Activated B cell treated with CpG ODN at 0.5 μM for 24 hours (primary cell): ENCODE results near the gene C3orf85. TPM values are rescaled to one million over a fixed set of nuclear protein-coding genes. Genes with fewer than 3 reads are reported as not detected.

Experiments used
- ATAC-seq: fragments of 200-7000 bp; cut with Tn5 transposase; one replicate; pipeline ENCODE4 v1.10.0; 2021; ENCODE audit warnings: low read depth, mild to moderate bottlenecking, moderate library complexity
- CTCF ChIA-PET: fragments of 350-600 bp; sonication (Branson Sonifier 250); formaldehyde crosslinking; loops from one replicate; lab custom pipeline; 2021; ENCODE audit warnings: antibody characterized with exemption; lab: Charles Lee
- POLR2A ChIA-PET: fragments of 350-600 bp; sonication (Branson Sonifier 250); formaldehyde crosslinking; loops from one replicate; lab custom pipeline; 2021; ENCODE audit warnings: antibody characterized with exemption; lab: Charles Lee
- DNase-seq: peaks from one replicate; pipeline ENCODE4 v3.0.0; 2022
- H3K27ac Mint-ChIP-seq: one replicate; pipeline ENCODE4 v1.8.0; 2020; ENCODE audit warnings: mixed read lengths
- H3K27me3 Mint-ChIP-seq: one replicate; pipeline ENCODE4 v1.8.0; 2021; ENCODE audit warnings: mixed read lengths
- H3K36me3 Mint-ChIP-seq: one replicate; pipeline ENCODE4 v1.8.0; 2021; ENCODE audit warnings: low read depth, mixed read lengths
- H3K4me1 Mint-ChIP-seq: one replicate; pipeline ENCODE4 v1.8.0; 2021; ENCODE audit warnings: mixed read lengths
- H3K4me3 Mint-ChIP-seq: one replicate; pipeline ENCODE4 v1.8.0; 2020; ENCODE audit warnings: mild to moderate bottlenecking, mixed read lengths
- H3K9me3 Mint-ChIP-seq: one replicate; pipeline ENCODE4 v1.8.0; 2020; ENCODE audit warnings: mixed read lengths
- CTCF ChIP-seq: fragments of 200-600 bp; IDR thresholded peaks from one replicate; pipeline ENCODE4 v1.8.0; 2022; ENCODE audit warnings: antibody characterized with exemption, mild to moderate bottlenecking
- intact Hi-C: fragments of 100-400 bp; cut with micrococcal nuclease; formaldehyde crosslinking; loops from one replicate; pipeline ENCODE4 v1.15.1; 2024
- total RNA-seq: library from RNA; stranded (reverse); gene quantifications from 2 replicates; pipeline ENCODE4 v1.2.3, GENCODE V29; 2022

Gene C3orf85
- total RNA-seq, 1 donor from 2014 or later, result not detected

- Mint-ChIP-seq H3K36me3 (no peaks in the 10 kb centered on the region), H3K27me3 (no peaks in the 10 kb centered on the region), H3K27ac (no peak overlapping the region), H3K4me1 (no peaks in the 10 kb centered on the region), H3K9me3 (no peaks in the 10 kb centered on the region), H3K4me3 (no peak overlapping the region)
- intact Hi-C loops, result no loop called here
- DNase-seq (no peak), ATAC-seq (no peak)
- CTCF ChIA-PET, result no interaction called here
- POLR2A ChIA-PET, result no interaction called here
- no peak for TF ChIP-seq CTCF
These were observed 54.9 kb downstream of the C3orf85 start for GRCh38 chr3:109191421-109191820.

GRCh38 chr3:109195815-109196214, 59.3 kb downstream of the C3orf85 start:
- Mint-ChIP-seq H3K4me3 (no peak overlapping the region), H3K4me1 (no peaks in the 10 kb centered on the region), H3K36me3 (no peaks in the 10 kb centered on the region), H3K9me3 (no peaks in the 10 kb centered on the region), H3K27ac (no peak overlapping the region), H3K27me3 (no peaks in the 10 kb centered on the region)
- no peak for TF ChIP-seq CTCF
- POLR2A ChIA-PET, result no interaction called here
- no peak for ATAC-seq
- CTCF ChIA-PET, result no interaction called here
- DNase-seq, result no peak
- intact Hi-C loops, result no loop called here

Other genes with a start within 250 kb of the C3orf85 start
- not detected in 2 replicates for gene GUCA1C, start 182.8 kb upstream of the C3orf85 start, total RNA-seq
- not detected in 2 replicates for gene MORC1, start 18.6 kb upstream of the C3orf85 start, total RNA-seq
- not detected in 2 replicates for gene DPPA2, start 179.8 kb downstream of the C3orf85 start, total RNA-seq
- gene DPPA4, start 200.8 kb downstream of the C3orf85 start, total RNA-seq, result 4.0 and 5.0 TPM in 2 replicates